HepG2 (cell line): Measurements from ENCODE around the gene GPR37L1. TPM values are rescaled to one million over a fixed set of nuclear protein-coding genes. Genes with fewer than 3 reads are reported as not detected.
A peak's percentile ranks its signal among the peaks of the same experiment; 100 is the strongest.

ENCODE experiments used
- ATAC-seq: fragments of 200-7000 bp; cut with Tn5 transposase; 3 replicates; pipeline ENCODE4 v1.9.1; 2020; ENCODE audit warnings: mild to moderate bottlenecking, moderate library complexity
- BruUV-seq: library from RNA; stranded (reverse); fragments of 400-500 nt; replicated peaks from 2 replicates; lab custom pipeline; 2021; lab: Mats Ljungman, UMichigan
- CTCF ChIA-PET: fragments of 300-600 bp; formaldehyde crosslinking; extraction: SDS; loops from one replicate; lab custom pipeline; 2021; ENCODE audit warnings: low total read pairs, inconsistent platforms, low intra/inter-chr PET ratio; lab: Yijun Ruan, JAX
- POLR2A ChIA-PET: fragments of 350-600 bp; sonication (Branson Sonifier 250); formaldehyde crosslinking; loops from one replicate; lab custom pipeline; 2020; ENCODE audit warnings: antibody characterized with exemption, inconsistent platforms; lab: Yijun Ruan, JAX
- DNase-seq: peaks from one replicate; pipeline ENCODE4 v3.0.0-alpha.2; 2015; ENCODE audit warnings: low spot score
- FAIRE-seq: peaks from 3 replicates; lab custom pipeline; 2011; peaks lifted over from hg19 to GRCh38; lab: Jason Lieb, UNC
- H2AFZ ChIP-seq: one replicate; pipeline ENCODE4 v1.6.1; 2011; ENCODE audit warnings: low read length, inconsistent platforms
- H3K27ac ChIP-seq: fragments of 300-600 bp; 3 replicates; pipeline ENCODE4 v1.8.0; 2011; ENCODE audit warnings: mixed run types, mild to moderate bottlenecking, mixed read lengths, low read length, inconsistent platforms; ENCODE audit not compliant: insufficient read depth; ENCODE audit errors: extremely low read length
- H3K27me3 ChIP-seq, 2 experiments: fragments of 200-600 bp in 1 of 2; 2 replicates in 1 of 2; 3 replicates in 1 of 2; pipeline versions ENCODE4 v1.6.0 to v1.8.0; 2011; ENCODE audit warnings: low read length in 2 of 2, mild to moderate bottlenecking in 2 of 2, moderate library complexity in 2 of 2, inconsistent platforms in 1 of 2; ENCODE audit not compliant: insufficient read depth in 2 of 2, control insufficient read depth in 1 of 2
- H3K36me3 ChIP-seq, 2 experiments: fragments of 200-600 bp in 1 of 2; replicated peaks in 1 of 2; 2 replicates in 1 of 2; 3 replicates in 1 of 2; pipeline versions ENCODE4 v1.5.1 to v1.8.0; 2011; ENCODE audit warnings: low read length in 2 of 2, inconsistent platforms in 1 of 2; ENCODE audit not compliant: insufficient read depth in 2 of 2, control insufficient read depth in 1 of 2
- H3K4me1 ChIP-seq: 2 replicates; pipeline ENCODE4 v1.5.1; 2012; ENCODE audit warnings: low read length, inconsistent platforms; ENCODE audit not compliant: insufficient read depth
- H3K4me2 ChIP-seq: 2 replicates; pipeline ENCODE4 v1.6.0; 2011; ENCODE audit warnings: low read depth, low read length, inconsistent platforms
- H3K4me3 ChIP-seq, 3 experiments: fragments of 200-600 bp in 1 of 3; sonication (generic), shearing (Covaris generic) in 1 of 3; replicated peaks in 1 of 3; 2 replicates each; pipeline ENCODE4 v1.5.1; 2011 to 2016; ENCODE audit warnings: low read length in 3 of 3, inconsistent platforms in 2 of 3, low read depth in 2 of 3, mild to moderate bottlenecking in 2 of 3, control low read depth in 1 of 3, mixed read lengths in 1 of 3; ENCODE audit not compliant: insufficient read depth in 1 of 3
- H3K79me2 ChIP-seq: one replicate; pipeline ENCODE4 v1.6.1; 2011; ENCODE audit warnings: low read length, inconsistent platforms; ENCODE audit not compliant: insufficient read depth
- H3K9ac ChIP-seq: 2 replicates; pipeline ENCODE4 v1.6.0; 2011; ENCODE audit warnings: mild to moderate bottlenecking, low read depth, low read length, inconsistent platforms; ENCODE audit not compliant: insufficient read depth
- H3K9me3 ChIP-seq: 2 replicates; pipeline ENCODE4 v1.5.1; 2012; ENCODE audit warnings: mild to moderate bottlenecking, low read length
- H4K20me1 ChIP-seq: 2 replicates; pipeline ENCODE4 v1.6.0; 2011; ENCODE audit warnings: inconsistent platforms, mild to moderate bottlenecking, low read length, moderate library complexity; ENCODE audit not compliant: insufficient read depth
- CEBPZ ChIP-seq: IDR thresholded peaks from 2 replicates; pipeline ENCODE4 v1.6.1; 2012; ENCODE audit warnings: low read length, improper control_type of control experiment
- ESRRA ChIP-seq: sonication (generic); formaldehyde crosslinking; IDR thresholded peaks from 2 replicates; pipeline ENCODE4 v1.5.1; 2020; ENCODE audit warnings: mild to moderate bottlenecking, low read depth, missing genetic modification reagents
- ETS1 ChIP-seq: sonication (generic); formaldehyde crosslinking; IDR thresholded peaks from 2 replicates; pipeline ENCODE4 v1.4.0; 2020; ENCODE audit warnings: missing genetic modification reagents
- IRF1 ChIP-seq: sonication (generic); formaldehyde crosslinking; IDR thresholded peaks from 2 replicates; pipeline ENCODE4 v1.4.0; 2020; ENCODE audit warnings: low read depth, mild to moderate bottlenecking, missing genetic modification reagents
- MYNN ChIP-seq: sonication (generic); formaldehyde crosslinking; IDR thresholded peaks from 2 replicates; pipeline ENCODE4 v1.4.0; 2020; ENCODE audit warnings: mild to moderate bottlenecking, low read depth, missing genetic modification reagents
- NFRKB ChIP-seq: fragments of 450-650 bp; IDR thresholded peaks from 2 replicates; pipeline ENCODE4 v1.6.1; 2017
- SMAD9 ChIP-seq: sonication (generic); formaldehyde crosslinking; IDR thresholded peaks from 2 replicates; pipeline ENCODE4 v1.5.1; 2020; ENCODE audit warnings: mild to moderate bottlenecking, missing genetic modification reagents
- ZNF275 ChIP-seq: sonication (generic); formaldehyde crosslinking; IDR thresholded peaks from 2 replicates; pipeline ENCODE4 v1.8.0; 2022; ENCODE audit warnings: missing genetic modification reagents, mild to moderate bottlenecking, inconsistent platforms, borderline replicate concordance
- ZNF333 ChIP-seq: sonication (generic); formaldehyde crosslinking; IDR thresholded peaks from 2 replicates; pipeline ENCODE4 v1.4.0; 2020; ENCODE audit warnings: mild to moderate bottlenecking, missing genetic modification reagents, borderline replicate concordance
- ZNF33A ChIP-seq: sonication (generic); formaldehyde crosslinking; IDR thresholded peaks from 2 replicates; pipeline ENCODE4 v1.5.1; 2020; ENCODE audit warnings: missing genetic modification reagents, mild to moderate bottlenecking, moderate library complexity, borderline replicate concordance
- ZNF382 ChIP-seq: sonication (generic); formaldehyde crosslinking; IDR thresholded peaks from 2 replicates; pipeline ENCODE4 v1.5.0; 2020; ENCODE audit warnings: missing genetic modification reagents, mild to moderate bottlenecking, borderline replicate concordance
- WGBS: methylation state at CpG from one replicate; pipeline ENCODE4 v1.1.6; 2017; ENCODE audit warnings: low lambda C conversion rate; 5-methylcytosine and 5-hydroxymethylcytosine counted together
- in situ Hi-C: cut with HindIII; loops from 2 replicates; pipeline ENCODE4 v1.10.0; 2017; ENCODE audit warnings: low pct_unique_long_range_greater_than_20kb; ENCODE audit not compliant: extremely low pct_ligation_motif_present
- intact Hi-C: fragments of 100-400 bp; cut with micrococcal nuclease; formaldehyde crosslinking; loops from one replicate; pipeline ENCODE4 v1.10.0; 2022; ENCODE audit not compliant: unreplicated experiment
- polyA plus RNA-seq, 8 experiments: library from polyadenylated mRNA; depleted of rRNA in 3 of 8; stranded (reverse) in 7 of 8; unstranded in 1 of 8; fragments of >200 nt; fragmentation: Illumina TruSeq in 4 of 8; extraction: Trizol in 4 of 8; gene quantifications; 2 replicates each; pipeline versions ENCODE4 v1.2.1 to v1.2.3, GENCODE V29; 2011 to 2016; ENCODE audit warnings: low read depth in 4 of 8, missing spikeins in 1 of 8, mixed read lengths in 1 of 8; ENCODE audit not compliant: insufficient read depth in 1 of 8
- total RNA-seq, 5 experiments: library from RNA; depleted of rRNA; stranded (reverse); fragments of >200 nt; fragmentation: Illumina TruSeq; extraction: Trizol; gene quantifications; 2 replicates each; pipeline ENCODE4 v1.2.3, GENCODE V29; 2016; ENCODE audit warnings: low read depth in 1 of 5
- TF ChIP-seq, protein P1 (sequence below): sonication (generic); formaldehyde crosslinking; IDR thresholded peaks from 2 replicates; pipeline ENCODE4 v1.4.0; 2020; ENCODE audit warnings: missing genetic modification reagents

The GPR37L1 gene
- total and polyA plus RNA-seq, 2 of the 13 experiments (the other 11 are each of a cell fraction or from before 2014, with no cell fraction given): 0.13 TPM; not detected in 1

GRCh38 chr1:202084791-202085681 is 37.7 kb upstream of the GPR37L1 start (continued):
- TF ChIP-seq MYNN (no peak; the same call in 1 of the 2 replicates), ETS1 (no peak)

DNA sequence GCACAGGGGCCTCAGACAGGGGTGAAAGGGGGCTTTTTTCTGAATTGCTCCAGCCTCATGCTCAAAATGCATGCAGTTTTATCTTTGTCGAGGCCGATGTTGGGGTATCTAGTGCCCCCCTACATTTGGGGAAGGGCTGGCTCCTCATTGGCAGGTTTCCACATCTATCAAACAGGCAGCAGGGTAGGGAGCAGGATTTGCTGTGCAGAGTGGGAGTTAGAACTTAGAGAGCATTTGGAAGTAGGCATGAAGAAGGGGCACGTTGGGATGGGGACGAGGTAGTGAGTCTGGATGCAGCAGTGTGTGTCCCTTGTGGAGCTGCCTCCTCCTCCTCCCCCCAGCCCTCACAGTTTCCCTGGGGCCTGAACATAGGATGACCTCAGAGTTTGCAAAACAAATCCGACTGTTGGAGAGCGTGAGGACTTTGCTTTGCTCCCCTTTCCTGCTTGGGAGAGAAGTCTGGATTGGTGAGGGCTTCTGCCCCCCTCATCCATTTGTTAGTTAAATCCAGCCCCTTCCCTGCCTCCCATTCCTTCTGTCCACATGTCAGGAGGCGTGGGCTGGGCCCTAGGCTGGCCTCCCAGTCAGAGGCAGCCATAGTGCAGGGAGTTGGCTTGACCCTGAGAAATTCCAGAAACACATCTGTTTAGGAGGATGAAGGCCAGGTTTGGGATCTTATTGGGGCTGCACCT is 36.9 kb upstream of the GPR37L1 start:
- Histone ChIP-seq H3K9ac (peak overlapping the region; percentile 89), H3K27ac (peak overlapping the region; percentile 96), H3K36me3 (no peaks in the 10 kb centered on the region), H3K79me2 (no peaks in the 10 kb centered on the region), H3K27me3 (no peaks in the 10 kb centered on the region), H2AFZ (no peak overlapping the region), H3K9me3 (no peaks in the 10 kb centered on the region), H3K4me2 (peak overlapping the region; percentile 93), H4K20me1 (no peaks in the 10 kb centered on the region), H3K4me3 (peak overlapping the region; percentile 49 to 68 (median 61)), H3K4me1 (peaks cover 83% of the 10 kb centered on the region)
- DNase-seq (peak; percentile 99), ATAC-seq (peak; percentile 89), FAIRE-seq (peak; percentile 92)
- in situ Hi-C loops: no loop called here
- 1% methylated on average over 7 of the region's 7 CpGs for WGBS
- ChIA-PET CTCF (interaction anchor here (0.7 kb wide), 1 partner anchor 33 kb away, joined by 3 read pairs; no protein-coding TSS in a partner anchor), POLR2A (interaction anchor here (1.0 to 8.0 kb wide), 18 partner anchors 10 to 103 kb away, joined by 3 to 118 read pairs (median 7); partner anchors contain the start of genes ELF3 and RNPEP)
- no TSS peak for BruUV-seq
- intact Hi-C loops: loop anchor here (1.0 to 2.0 kb wide), 3 partner anchors 10 to 43 kb away; no protein-coding TSS in a partner anchor
- no peak for TF ChIP-seq SMAD9 (CRISPR knock-in tag)
- no peak; the same call in 1 of the 2 replicates for TF ChIP-seq ZNF33A
- no peak for TF ChIP-seq NFRKB
- TF ChIP-seq ZNF382 (CRISPR knock-in tag): no peak
- TF ChIP-seq, protein P1, sequence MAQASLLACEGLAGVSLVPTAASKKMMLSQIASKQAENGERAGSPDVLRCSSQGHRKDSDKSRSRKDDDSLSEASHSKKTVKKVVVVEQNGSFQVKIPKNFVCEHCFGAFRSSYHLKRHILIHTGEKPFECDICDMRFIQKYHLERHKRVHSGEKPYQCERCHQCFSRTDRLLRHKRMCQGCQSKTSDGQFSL (CRISPR knock-in tag): 0 out of 2 replicates have a peak, but pooled peaks have one; percentile 32
- TF ChIP-seq ZNF333 (CRISPR knock-in tag): no peak
- no peak for TF ChIP-seq CEBPZ
- TF ChIP-seq ESRRA (CRISPR knock-in tag): no peak; the same call in 1 of the 2 replicates
- TF ChIP-seq IRF1 (CRISPR knock-in tag): no peak; the same call in 1 of the 2 replicates
- peak; percentile 53; the same call in 1 of the 2 replicates for TF ChIP-seq ZNF275
